SU-DHL-6 (cell line): Measurements from ENCODE around the gene ABHD16B.

ENCODE experiments used
- EZH2phosphoT487 ChIP-seq: fragments of 200-600 bp; sonication (generic), shearing (Covaris generic); conservative IDR thresholded peaks from 2 replicates; pipeline ENCODE4 v1.6.1; 2018; ENCODE audit warnings: mild to moderate bottlenecking, antibody characterized with exemption, low read length, moderate library complexity, mixed read lengths
- TF ChIP-seq, protein P1 (sequence below): fragments of 200-600 bp; sonication (generic); IDR thresholded peaks from one replicate; pipeline ENCODE4 v1.5.1; 2017; ENCODE audit warnings: antibody characterized with exemption, mild to moderate bottlenecking, low read length, moderate library complexity; ENCODE audit not compliant: insufficient read depth, poor library complexity, severe bottlenecking

DNA sequence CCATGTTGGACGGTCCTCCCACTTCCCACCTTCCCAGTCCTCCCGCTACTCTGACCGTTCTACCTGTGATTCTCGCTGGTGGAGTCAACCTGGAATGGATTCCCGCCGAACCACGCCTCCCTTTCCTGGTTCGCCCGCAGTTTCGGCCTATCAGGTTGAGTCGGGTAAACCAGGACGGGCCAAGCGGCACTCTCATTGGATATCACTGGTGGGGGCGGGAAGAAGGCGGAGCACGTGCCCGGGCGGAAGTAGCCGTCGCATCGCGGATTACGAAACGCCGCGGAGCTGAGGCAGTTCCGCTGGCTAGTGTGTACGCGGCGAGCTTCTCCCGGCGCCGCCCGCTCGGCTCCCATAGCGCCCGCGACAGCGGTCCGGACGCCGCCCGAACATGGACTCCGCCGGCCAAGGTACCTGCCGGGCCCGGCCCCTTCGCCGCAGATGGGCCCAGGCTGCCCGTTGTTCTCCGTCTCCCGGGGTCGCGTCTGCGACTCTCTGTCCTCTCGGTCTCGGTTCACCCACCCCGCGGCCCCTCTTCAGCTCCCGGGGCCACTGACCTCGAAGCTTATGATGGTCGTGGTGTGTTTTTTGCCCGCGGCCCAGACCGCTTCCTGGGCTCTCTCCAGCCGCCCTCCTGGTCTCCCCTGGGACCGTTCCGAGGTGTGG is 3.8 kb downstream of the ABHD16B start, which contains the start of gene TPD52L2:
- TF ChIP-seq, protein P1, sequence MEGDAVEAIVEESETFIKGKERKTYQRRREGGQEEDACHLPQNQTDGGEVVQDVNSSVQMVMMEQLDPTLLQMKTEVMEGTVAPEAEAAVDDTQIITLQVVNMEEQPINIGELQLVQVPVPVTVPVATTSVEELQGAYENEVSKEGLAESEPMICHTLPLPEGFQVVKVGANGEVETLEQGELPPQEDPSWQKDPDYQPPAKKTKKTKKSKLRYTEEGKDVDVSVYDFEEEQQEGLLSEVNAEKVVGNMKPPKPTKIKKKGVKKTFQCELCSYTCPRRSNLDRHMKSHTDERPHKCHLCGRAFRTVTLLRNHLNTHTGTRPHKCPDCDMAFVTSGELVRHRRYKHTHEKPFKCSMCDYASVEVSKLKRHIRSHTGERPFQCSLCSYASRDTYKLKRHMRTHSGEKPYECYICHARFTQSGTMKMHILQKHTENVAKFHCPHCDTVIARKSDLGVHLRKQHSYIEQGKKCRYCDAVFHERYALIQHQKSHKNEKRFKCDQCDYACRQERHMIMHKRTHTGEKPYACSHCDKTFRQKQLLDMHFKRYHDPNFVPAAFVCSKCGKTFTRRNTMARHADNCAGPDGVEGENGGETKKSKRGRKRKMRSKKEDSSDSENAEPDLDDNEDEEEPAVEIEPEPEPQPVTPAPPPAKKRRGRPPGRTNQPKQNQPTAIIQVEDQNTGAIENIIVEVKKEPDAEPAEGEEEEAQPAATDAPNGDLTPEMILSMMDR: no peak
- TF ChIP-seq EZH2phosphoT487: no peak
